ENCODE measurements around the gene PAF1. TPM values are rescaled to one million over a fixed set of nuclear protein-coding genes. Genes with fewer than 3 reads are reported as not detected.
A peak's percentile ranks its signal among the peaks of the same experiment; 100 is the strongest.
"Not testable (repeated sequence)": the region's sequence is repeated elsewhere in the genome, so short reads cannot be mapped to it uniquely, and the experiment has no call there.

PAF1 gene
- polyA plus RNA-seq, 3 donors: 22.7 to 37.8 (median 25.2) TPM

GRCh38 chr19:39341129-39341718, 49.7 kb downstream of the PAF1 start:
- Mint-ChIP-seq H3K36me3 (peaks cover 22 to 24% of the 10 kb centered on the region in 2 donors), H3K4me3 (peak overlapping the region; percentile 97), H3K27me3 (ENCODE audit: low read depth in 3 of 3) (peaks cover 0 to 4% (median 3%) of the 10 kb centered on the region in 3 donors), H3K9me3 (peaks cover 0 to 8% (median 6%) of the 10 kb centered on the region in 7 donors), H3K4me1 (peaks cover 66% of the 10 kb centered on the region), H3K27ac (peak overlapping the region; percentile 92 to 99 (median 95))
- Histone ChIP-seq H2AFZ (ENCODE audit: insufficient read depth, low read depth, low read length, poor library complexity, severe bottlenecking) (peak overlapping the region; percentile 56), H3K9me3 (replicated peaks in 1 of 2; ENCODE audit: control insufficient read depth in 1 of 2, insufficient read depth in 1 of 2, low read length in 2 of 2) (no peaks in the 10 kb centered on the region), H3K4me3 (replicated peaks in 1 of 3; ENCODE audit: low read depth in 2 of 3, low read length in 3 of 3) (peak overlapping the region; percentile 89 to 96 (median 91)), H3K27me3 (ENCODE audit: control insufficient read depth in 2 of 2, insufficient read depth in 2 of 2, low read length in 2 of 2) (no peaks in the 10 kb centered on the region), H3K27ac (ENCODE audit: low read depth in 1 of 2, low read length in 2 of 2) (peak overlapping the region; percentile 86 to 89), H3K36me3 (replicated peaks in 1 of 2; ENCODE audit: control insufficient read depth in 1 of 2, insufficient read depth in 2 of 2, low read length in 2 of 2) (peaks cover 4 to 13% of the 10 kb centered on the region in 2 donors), H3K4me1 (ENCODE audit: control insufficient read depth in 1 of 2, insufficient read depth in 2 of 2, low read length in 2 of 2) (peaks cover 51 to 61% of the 10 kb centered on the region in 2 donors), H3K4me2 (replicated peaks; ENCODE audit: extremely low read depth, low read length, poor library complexity, severe bottlenecking) (peak overlapping the region; percentile 79), H3K9ac (ENCODE audit: insufficient read depth, low read length, poor library complexity, severe bottlenecking) (peak overlapping the region; percentile 74), H4K20me1 (ENCODE audit: insufficient read depth, low read length) (peaks cover 6% of the 10 kb centered on the region), H3K79me2 (ENCODE audit: insufficient read depth, low read length) (peaks cover 78% of the 10 kb centered on the region)
- DNase-seq: peak in 2 of 3 donors; percentile 37 to 44
- 0% methylated on average over 14 of the region's 17 CpGs for WGBS (ENCODE audit: insufficient coverage)
- TF ChIP-seq CTCF (IDR thresholded peaks at IDR 0.05): no peak
- intact Hi-C loops (cut with micrococcal nuclease): loop anchor here (2.0 to 10.0 kb wide), 6 partner anchors 51 to 494 kb away; partner anchors contain the start of genes DYRK1B (in 1 of the 2), EID2B (in 1 of the 2), MED29 (in 1 of the 2) and PAF1 (in 1 of the 2)

GRCh38 chr19:39340156-39340555, 50.8 kb downstream of the PAF1 start:
- Histone ChIP-seq H3K4me3 (replicated peaks in 1 of 3; ENCODE audit: low read depth in 2 of 3, low read length in 3 of 3) (peak overlapping the region in 2 of 3 experiments; percentile 91 to 96), H3K4me1 (ENCODE audit: control insufficient read depth in 1 of 2, insufficient read depth in 2 of 2, low read length in 2 of 2) (peaks cover 55 to 66% of the 10 kb centered on the region in 2 donors), H3K4me2 (replicated peaks; ENCODE audit: extremely low read depth, low read length, poor library complexity, severe bottlenecking) (peak overlapping the region; percentile 79), H3K27ac (ENCODE audit: low read depth in 1 of 2, low read length in 2 of 2) (peak overlapping the region; percentile 86 to 89), H3K79me2 (ENCODE audit: insufficient read depth, low read length) (peaks cover 75% of the 10 kb centered on the region), H3K9ac (ENCODE audit: insufficient read depth, low read length, poor library complexity, severe bottlenecking) (peak overlapping the region; percentile 74)
- peak in 2 of 3 donors; percentile 42 to 47 for DNase-seq
- H3K9me3 Mint-ChIP-seq; H3K36me3 ChIP-seq (replicated peaks in 1 of 2; ENCODE audit: control insufficient read depth in 1 of 2, insufficient read depth in 2 of 2, low read length in 2 of 2); H3K27me3 Mint-ChIP-seq (ENCODE audit: low read depth in 3 of 3); H2AFZ ChIP-seq (ENCODE audit: insufficient read depth, low read depth, low read length, poor library complexity, severe bottlenecking); H3K27me3 ChIP-seq (ENCODE audit: control insufficient read depth in 2 of 2, insufficient read depth in 2 of 2, low read length in 2 of 2); H4K20me1 ChIP-seq (ENCODE audit: insufficient read depth, low read length); H3K9me3 ChIP-seq (replicated peaks in 1 of 2; ENCODE audit: control insufficient read depth in 1 of 2, insufficient read depth in 1 of 2, low read length in 2 of 2): not testable (repeated sequence)
- Mint-ChIP-seq H3K27ac (peak overlapping the region; percentile 92 to 99 (median 95)), H3K4me1 (peaks cover 62% of the 10 kb centered on the region), H3K36me3 (peaks cover 12 to 15% of the 10 kb centered on the region in 2 donors), H3K4me3 (peak overlapping the region; percentile 97)
- intact Hi-C loops (cut with micrococcal nuclease): loop anchor here (2.0 to 10.0 kb wide), 6 partner anchors 52 to 495 kb away; partner anchors contain the start of genes DYRK1B (in 1 of the 2), EID2B (in 1 of the 2), MED29 (in 1 of the 2) and PAF1 (in 1 of the 2)
- 74% methylated on average over 5 of the region's 7 CpGs for WGBS (ENCODE audit: insufficient coverage)
